ENCODE measurements around the gene SPRY2.

The SPRY2 gene

GRCh38 chr13:80297094-80297493 is 43.8 kb downstream of the SPRY2 start:
- Histone ChIP-seq H3K36me3 (ENCODE audit: control insufficient read depth, insufficient read depth, low read length) (no peaks in the 10 kb centered on the region), H3K9me3 (ENCODE audit: control insufficient read depth, low read length) (no peaks in the 10 kb centered on the region), H3K27ac (ENCODE audit: low read depth, low read length, severe bottlenecking) (no peak overlapping the region), H3K4me1 (ENCODE audit: control insufficient read depth, insufficient read depth, low read length, poor library complexity, severe bottlenecking) (peaks cover 4% of the 10 kb centered on the region), H3K4me3 (ENCODE audit: extremely low read depth, insufficient read depth, low read length, poor library complexity, severe bottlenecking) (no peak overlapping the region)

DNA sequence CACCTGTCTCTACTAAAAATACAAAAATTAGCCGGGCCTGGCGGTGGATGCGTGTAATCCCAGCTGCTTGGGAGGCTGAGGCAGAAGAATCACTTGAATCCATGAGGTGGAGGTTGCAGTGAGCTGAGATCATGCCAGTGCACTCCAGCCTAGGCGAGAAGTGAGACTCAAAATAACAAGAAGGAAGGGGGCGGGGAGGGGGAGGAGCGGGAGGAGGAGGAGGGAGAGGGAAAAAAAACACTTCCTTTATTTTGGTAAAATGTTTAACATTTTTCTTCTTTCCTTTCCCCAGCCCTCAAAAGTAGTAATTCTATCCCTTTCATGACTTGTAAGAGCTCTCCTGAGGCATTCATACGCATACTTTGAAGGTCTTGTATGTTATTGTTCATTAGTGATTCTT is 44.3 kb downstream of the SPRY2 start:
- Histone ChIP-seq H3K9me3 (ENCODE audit: control insufficient read depth, low read length) (no peaks in the 10 kb centered on the region), H3K4me1 (ENCODE audit: control insufficient read depth, insufficient read depth, low read length, poor library complexity, severe bottlenecking) (peaks cover 4% of the 10 kb centered on the region), H3K36me3 (ENCODE audit: control insufficient read depth, insufficient read depth, low read length) (no peaks in the 10 kb centered on the region), H3K27ac (ENCODE audit: low read depth, low read length, severe bottlenecking) (no peak overlapping the region), H3K4me3 (ENCODE audit: extremely low read depth, insufficient read depth, low read length, poor library complexity, severe bottlenecking) (no peak overlapping the region)
- 53 to 75% methylated on average over 2 to 4 of the region's 7 CpGs for WGBS, 2 experiments (ENCODE audit: insufficient coverage in 2 of 2)

GRCh38 chr13:80290591-80290990 is 50.3 kb downstream of the SPRY2 start:
- H3K36me3 ChIP-seq (ENCODE audit: control insufficient read depth, insufficient read depth, low read length): no peaks in the 10 kb centered on the region
- H3K9me3 ChIP-seq (ENCODE audit: control insufficient read depth, low read length): no peaks in the 10 kb centered on the region
- H3K4me3 ChIP-seq (ENCODE audit: extremely low read depth, insufficient read depth, low read length, poor library complexity, severe bottlenecking): no peak overlapping the region
- no peak overlapping the region for H3K27ac ChIP-seq (ENCODE audit: low read depth, low read length, severe bottlenecking)
- H3K4me1 ChIP-seq (ENCODE audit: control insufficient read depth, insufficient read depth, low read length, poor library complexity, severe bottlenecking): no peaks in the 10 kb centered on the region
- WGBS, 2 experiments (ENCODE audit: insufficient coverage in 2 of 2): no CpG with 5 or more reads among the region's 1 CpG

Measured in mesodermal cell (in vitro differentiated cells).